Small intestine (tissue), 7 donors: Measurements from ENCODE around the gene MYO16. TPM values are rescaled to one million over a fixed set of nuclear protein-coding genes. Genes with fewer than 3 reads are reported as not detected.
"Not testable (repeated sequence)": the region's sequence is repeated elsewhere in the genome, so short reads cannot be mapped to it uniquely, and the experiment has no call there.

Source experiments
- DNase-seq, 2 donors: peaks; one replicate each; pipeline versions ENCODE4 v3.0.0 to v3.0.0-alpha.2; 2013
- FAIRE-seq: peaks from 2 replicates; lab custom pipeline; 2012; peaks lifted over from hg19 to GRCh38; lab: Jason Lieb, UNC
- H3K27ac ChIP-seq, 3 donors: one replicate each; pipeline ENCODE4 v1.5.1; 2013; ENCODE audit warnings: low read length in 2 of 3, mild to moderate bottlenecking in 2 of 3, control low read depth in 1 of 3, inconsistent platforms in 1 of 3, low read depth in 1 of 3, moderate library complexity in 1 of 3
- H3K27me3 ChIP-seq, 3 donors: one replicate each; pipeline ENCODE4 v1.6.1; 2013; ENCODE audit warnings: low read length in 3 of 3, inconsistent platforms in 1 of 3; ENCODE audit not compliant: control insufficient read depth in 3 of 3, insufficient read depth in 3 of 3
- H3K36me3 ChIP-seq, 3 donors: one replicate each; pipeline ENCODE4 v1.6.1; 2013; ENCODE audit warnings: low read length in 3 of 3, inconsistent platforms in 1 of 3, low read depth in 1 of 3, mild to moderate bottlenecking in 1 of 3, moderate library complexity in 1 of 3; ENCODE audit not compliant: control insufficient read depth in 3 of 3, insufficient read depth in 2 of 3
- H3K4me1 ChIP-seq, 3 donors: one replicate each; pipeline ENCODE4 v1.6.1; 2013; ENCODE audit warnings: low read length in 2 of 3, inconsistent platforms in 1 of 3, low read depth in 1 of 3, mild to moderate bottlenecking in 1 of 3, moderate library complexity in 1 of 3; ENCODE audit not compliant: control insufficient read depth in 3 of 3, insufficient read depth in 2 of 3
- H3K4me3 ChIP-seq, 3 donors: one replicate each; pipeline ENCODE4 v1.5.1; 2013; ENCODE audit warnings: low read length in 3 of 3, control low read depth in 1 of 3, inconsistent platforms in 1 of 3, low read depth in 1 of 3, mild to moderate bottlenecking in 1 of 3, moderate library complexity in 1 of 3
- H3K9me3 ChIP-seq, 2 donors: one replicate each; pipeline ENCODE4 v1.6.1; 2013; ENCODE audit warnings: low read depth in 1 of 2, low read length in 1 of 2; ENCODE audit not compliant: control insufficient read depth in 2 of 2, insufficient read depth in 1 of 2
- WGBS, 3 donors: extraction: QIAGEN DNeasy Blood & Tissue Kit; methylation state at CpG; one replicate each; pipeline ENCODE4 v1.1.7; 2013; 5-methylcytosine and 5-hydroxymethylcytosine counted together
- polyA plus RNA-seq, 4 donors: library from polyadenylated mRNA; stranded (reverse) in 3 of 4; unstranded in 1 of 4; fragments of 200-250 nt in 3 of 4; fragments of 120-200 nt in 1 of 4; gene quantifications; one replicate each; pipeline versions ENCODE4 v1.2.1 to v1.2.3, GENCODE V29; 2013
- donor health status: healthy with polysubstance abuse.
- donor health status: control.
- donor health status: control.
- donor health status: Bipolar disorder and iron deficiency.
- donor health status: healthy.

MYO16 gene
- polyA plus RNA-seq, 4 donors: 0.03 to 0.21 TPM; not detected in 2

DNA sequence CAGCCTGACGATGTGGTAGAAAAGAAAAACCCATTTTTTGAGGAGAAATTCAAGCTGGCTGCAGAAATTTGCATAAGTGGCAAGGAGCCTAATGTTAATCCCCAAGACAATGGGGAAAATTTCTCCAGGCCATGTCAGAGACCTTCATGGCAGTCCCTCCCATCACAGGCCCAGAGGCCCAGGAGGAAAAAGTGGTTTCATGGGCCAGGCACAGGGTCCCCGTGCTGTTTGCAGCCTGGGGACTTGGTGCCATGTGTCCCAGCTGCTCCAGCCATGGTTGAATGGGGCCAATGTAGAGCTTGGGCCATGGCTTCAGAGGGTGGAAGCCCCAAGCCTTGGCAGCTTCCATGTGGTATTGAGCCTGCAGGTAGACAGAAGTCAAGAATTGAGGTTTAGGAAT, 153.1 kb downstream of the MYO16 start:
- 56 to 77% (median 58%) methylated on average over 2 of the region's 2 CpGs for WGBS, 3 donors
- not testable (repeated sequence) for H3K4me3 ChIP-seq, H3K36me3 ChIP-seq, DNase-seq, FAIRE-seq, H3K9me3 ChIP-seq, H3K4me1 ChIP-seq, H3K27ac ChIP-seq, H3K27me3 ChIP-seq

DNA sequence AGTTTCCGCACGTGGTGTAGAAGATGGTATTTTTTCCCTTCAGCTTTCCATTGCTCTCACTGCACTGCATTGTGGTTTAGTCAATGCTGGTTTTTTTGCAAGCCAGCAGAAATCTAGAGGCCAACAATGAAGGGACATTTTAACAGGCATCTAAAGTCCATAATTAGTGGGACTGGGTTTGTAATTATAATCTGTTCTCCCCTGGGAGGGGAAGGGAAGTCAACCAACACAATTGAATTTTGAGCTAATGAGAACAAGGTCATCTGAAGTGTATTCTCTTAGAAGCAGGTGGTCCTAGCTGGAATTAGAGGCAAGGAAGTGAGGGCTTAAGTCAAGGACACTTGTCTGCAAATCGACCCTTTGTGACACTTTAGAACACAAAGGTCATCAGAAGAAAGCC, 156.4 kb downstream of the MYO16 start:
- no peak overlapping the region for H3K4me3 ChIP-seq
- H3K27ac ChIP-seq: no peak overlapping the region
- H3K9me3 ChIP-seq: peaks cover 0 to 2% of the 10 kb centered on the region in 2 donors
- H3K36me3 ChIP-seq: no peaks in the 10 kb centered on the region
- FAIRE-seq (no peak), DNase-seq (no peak)
- WGBS, 3 donors: 68 to 72% (median 70%) methylated on average over 3 of the region's 3 CpGs
- H3K4me1 ChIP-seq: no peaks in the 10 kb centered on the region
- H3K27me3 ChIP-seq: no peaks in the 10 kb centered on the region

DNA sequence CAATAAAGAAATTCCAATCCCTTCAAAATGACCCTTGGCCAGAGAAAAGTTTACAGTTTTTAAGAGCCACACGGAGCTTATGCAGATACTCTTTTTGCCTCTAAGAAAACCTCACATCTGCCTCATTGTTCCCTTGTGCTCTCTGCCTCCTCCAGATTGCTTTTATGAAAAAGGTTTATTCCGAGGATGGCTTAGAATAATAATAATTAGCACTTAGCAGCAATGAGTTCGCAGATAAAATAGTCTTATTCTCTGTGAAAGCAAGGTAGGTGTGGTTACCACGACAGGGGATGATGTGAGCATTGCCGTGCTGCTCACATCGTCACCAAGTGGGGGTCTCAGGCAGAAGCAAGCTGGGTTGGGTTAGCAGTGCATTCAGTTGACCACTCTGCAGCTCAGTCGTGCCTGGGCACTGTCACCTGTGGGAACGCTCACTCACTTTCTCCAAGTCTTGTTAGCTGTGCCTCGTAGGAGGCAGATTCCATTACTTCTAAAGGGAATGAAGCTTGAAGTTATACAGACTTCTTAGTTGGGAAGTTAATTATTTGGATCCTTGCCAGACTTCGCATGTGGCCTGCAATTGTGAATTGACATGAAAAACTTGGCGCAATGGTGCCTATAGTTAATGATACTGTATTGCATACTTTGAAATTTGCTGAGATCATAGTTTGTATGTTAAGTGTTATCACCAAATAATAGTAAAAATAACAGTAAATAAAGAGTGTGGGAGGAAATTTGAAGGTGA, 157.2 kb downstream of the MYO16 start:
- no peaks in the 10 kb centered on the region for H3K27me3 ChIP-seq
- H3K9me3 ChIP-seq: peaks cover 0 to 2% of the 10 kb centered on the region in 2 donors
- H3K27ac ChIP-seq: no peak overlapping the region
- no peak overlapping the region for H3K4me3 ChIP-seq
- no peaks in the 10 kb centered on the region for H3K4me1 ChIP-seq
- DNase-seq (no peak), FAIRE-seq (no peak)
- WGBS, 3 donors: 56 to 62% (median 57%) methylated on average over 11 of the region's 11 CpGs
- H3K36me3 ChIP-seq: no peaks in the 10 kb centered on the region

DNA sequence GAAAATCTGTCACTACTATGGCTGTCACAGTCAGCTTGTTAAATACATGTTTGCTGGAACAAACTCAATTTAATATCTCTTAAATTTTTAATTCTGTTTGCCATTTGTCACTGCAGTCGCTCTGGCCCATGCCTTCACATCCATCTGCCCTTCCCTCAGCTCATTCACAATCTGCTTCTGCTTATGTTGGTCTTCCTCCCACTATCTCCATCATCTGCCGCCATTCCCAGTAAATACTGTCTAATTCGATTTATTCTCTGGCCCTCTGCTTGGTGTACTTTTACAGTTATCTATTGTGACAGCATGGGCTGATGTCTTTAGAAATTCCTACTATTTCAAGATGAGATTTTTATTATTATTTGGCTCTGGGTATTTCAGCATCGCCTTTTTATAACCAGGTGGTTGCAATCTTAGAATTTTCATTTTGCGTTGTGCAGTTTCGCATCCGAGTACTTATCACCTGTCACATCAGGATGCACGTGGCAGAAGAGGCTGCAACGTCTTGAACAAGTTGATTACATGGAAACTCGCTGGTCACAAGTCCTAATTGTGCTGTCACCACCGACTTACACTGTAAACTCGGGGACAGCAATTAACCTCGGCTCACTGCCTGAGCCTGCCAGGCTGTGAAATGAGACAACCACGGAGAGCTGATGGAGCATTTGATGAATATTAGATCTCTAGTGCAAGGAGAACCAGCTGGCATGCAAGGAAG, 158.4 kb downstream of the MYO16 start:
- Histone ChIP-seq H3K27me3 (no peaks in the 10 kb centered on the region), H3K27ac (no peak overlapping the region), H3K4me3 (no peak overlapping the region), H3K36me3 (no peaks in the 10 kb centered on the region), H3K9me3 (peaks cover 0 to 2% of the 10 kb centered on the region in 2 donors), H3K4me1 (no peaks in the 10 kb centered on the region)
- FAIRE-seq (no peak), DNase-seq (no peak)
- 65 to 75% (median 66%) methylated on average over 14 of the region's 14 CpGs for WGBS, 3 donors

DNA sequence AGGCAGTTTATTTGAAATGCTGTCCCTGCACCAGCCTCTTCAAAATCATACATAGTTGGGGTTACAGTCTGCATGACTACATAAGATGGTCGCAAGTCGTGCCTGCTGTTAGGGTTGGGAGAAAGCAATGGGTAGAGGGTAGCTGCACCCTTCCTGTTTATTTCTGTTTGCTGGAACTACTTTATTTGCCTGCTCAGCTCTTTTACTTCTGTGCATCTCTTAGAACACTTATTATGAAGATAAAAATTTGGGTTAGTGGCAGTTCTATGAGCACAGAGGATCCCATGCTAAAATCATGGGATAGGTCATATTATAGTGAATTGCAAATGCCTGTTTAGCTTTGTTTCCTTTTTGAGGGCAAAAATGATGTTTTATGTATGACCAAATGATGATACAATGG, 160.1 kb downstream of the MYO16 start:
- H3K27ac ChIP-seq: no peak overlapping the region
- H3K4me1 ChIP-seq: no peaks in the 10 kb centered on the region
- H3K9me3 ChIP-seq: no peaks in the 10 kb centered on the region
- H3K4me3 ChIP-seq: no peak overlapping the region
- DNase-seq (no peak), FAIRE-seq (no peak)
- 85 to 94% (median 93%) methylated on average over 2 of the region's 2 CpGs for WGBS, 3 donors
- H3K36me3 ChIP-seq: no peaks in the 10 kb centered on the region
- no peaks in the 10 kb centered on the region for H3K27me3 ChIP-seq

DNA sequence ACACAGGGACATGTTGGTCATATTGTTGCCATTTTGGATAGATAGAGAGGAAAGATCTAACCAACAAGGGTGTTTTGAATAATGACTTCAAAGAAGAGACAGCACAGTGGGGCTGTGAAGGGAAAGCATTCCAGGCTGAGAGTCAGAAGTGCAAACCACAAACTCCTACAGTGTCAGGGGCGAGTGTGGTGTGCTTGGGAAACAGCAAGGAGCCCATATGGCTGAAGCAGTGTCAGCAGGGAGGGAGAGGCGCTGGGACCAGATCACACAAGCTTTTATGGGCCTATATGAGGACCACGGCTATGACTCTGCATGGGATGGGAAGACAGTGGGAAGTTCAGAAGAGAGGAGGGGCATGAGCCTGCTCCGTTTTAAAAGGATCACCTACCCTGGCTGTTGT, 166.4 kb downstream of the MYO16 start:
- no peaks in the 10 kb centered on the region for H3K4me1 ChIP-seq
- H3K9me3 ChIP-seq: no peaks in the 10 kb centered on the region
- H3K36me3 ChIP-seq: no peaks in the 10 kb centered on the region
- H3K27ac ChIP-seq: no peak overlapping the region
- no peak overlapping the region for H3K4me3 ChIP-seq
- WGBS, 3 donors: 48 to 56% (median 52%) methylated on average over 4 of the region's 4 CpGs
- no peak for DNase-seq
- no peak for FAIRE-seq
- H3K27me3 ChIP-seq: no peaks in the 10 kb centered on the region

DNA sequence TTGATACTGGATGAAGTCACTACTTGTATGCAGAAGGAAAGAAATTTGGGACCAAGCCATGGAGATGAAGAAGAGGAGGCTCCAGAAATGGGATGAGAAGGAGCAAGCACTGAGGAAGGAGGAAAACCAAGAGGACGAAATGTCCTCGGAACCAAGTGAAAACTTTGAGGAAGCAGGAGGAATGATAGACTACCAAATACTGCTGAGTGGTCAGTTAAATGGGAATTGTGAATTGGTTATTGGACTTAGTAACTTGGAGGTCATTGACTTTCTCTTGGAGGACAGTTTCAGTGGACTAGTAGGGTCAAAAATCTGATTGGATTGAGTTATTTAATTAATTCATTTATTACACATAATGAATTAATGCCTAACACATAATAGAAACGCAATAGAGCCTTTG, 167.9 kb downstream of the MYO16 start:
- DNase-seq: no peak
- FAIRE-seq: no peak
- Histone ChIP-seq H3K27me3 (no peaks in the 10 kb centered on the region), H3K9me3 (no peaks in the 10 kb centered on the region), H3K4me1 (no peaks in the 10 kb centered on the region), H3K27ac (no peak overlapping the region), H3K4me3 (no peak overlapping the region), H3K36me3 (no peaks in the 10 kb centered on the region)
- 76 to 79% (median 78%) methylated on average over 3 of the region's 3 CpGs for WGBS, 3 donors

DNA sequence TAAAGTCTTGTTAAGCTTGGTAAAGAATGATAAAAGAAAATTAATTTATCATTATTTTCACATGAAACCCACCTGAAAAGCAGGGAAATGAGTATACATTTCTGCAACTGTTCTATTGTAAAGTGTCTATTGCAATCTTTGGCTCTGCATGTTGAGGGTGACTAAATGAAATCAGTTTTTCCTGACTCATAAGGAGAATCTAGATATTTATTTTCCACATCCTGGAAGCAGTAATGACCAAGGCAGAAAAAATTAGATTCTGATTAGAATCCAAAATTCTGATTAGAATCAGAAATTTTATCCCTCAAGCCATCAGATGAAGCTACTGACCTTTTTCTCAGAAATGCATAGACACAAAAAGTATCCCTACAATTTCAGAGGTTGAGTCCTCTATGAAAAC, 178.4 kb downstream of the MYO16 start:
- Histone ChIP-seq H3K27me3 (no peaks in the 10 kb centered on the region), H3K27ac (no peak overlapping the region), H3K4me1 (no peaks in the 10 kb centered on the region), H3K4me3 (no peak overlapping the region), H3K9me3 (no peaks in the 10 kb centered on the region), H3K36me3 (no peaks in the 10 kb centered on the region)
- FAIRE-seq: no peak
- DNase-seq: no peak
